ENCODE measurements around the gene EYA4. TPM values are rescaled to one million over a fixed set of nuclear protein-coding genes. Genes with fewer than 3 reads are reported as not detected.

The EYA4 gene
- total RNA-seq, 1 experiment from 2014 or later: 44.5 TPM

DNA sequence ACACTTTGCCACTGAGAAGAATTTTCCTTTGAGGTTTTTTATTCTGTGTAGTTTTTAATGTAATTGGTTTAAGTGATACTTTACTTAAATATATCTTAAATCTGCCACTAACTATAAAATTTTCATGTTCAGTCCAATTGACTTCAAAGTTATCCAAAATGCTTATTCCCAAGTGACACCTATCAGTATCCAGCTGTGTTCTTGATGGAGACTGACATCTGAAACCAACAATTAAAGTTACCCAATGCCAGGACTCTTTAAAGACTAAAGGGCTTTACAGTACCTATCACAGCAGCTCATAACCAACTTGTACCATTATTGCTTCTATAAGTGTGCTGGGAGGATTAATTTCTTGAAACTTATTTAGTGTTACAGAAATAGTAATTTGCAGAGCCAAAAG, 13.8 kb upstream of the EYA4 start:
- DNase-seq: no peak
- Histone ChIP-seq H3K4me3 (no peak overlapping the region), H3K36me3 (no peaks in the 10 kb centered on the region), H3K9me3 (replicated peaks) (no peaks in the 10 kb centered on the region), H3K4me1 (no peaks in the 10 kb centered on the region), H3K27ac (no peak overlapping the region), H3K27me3 (no peaks in the 10 kb centered on the region)

DNA sequence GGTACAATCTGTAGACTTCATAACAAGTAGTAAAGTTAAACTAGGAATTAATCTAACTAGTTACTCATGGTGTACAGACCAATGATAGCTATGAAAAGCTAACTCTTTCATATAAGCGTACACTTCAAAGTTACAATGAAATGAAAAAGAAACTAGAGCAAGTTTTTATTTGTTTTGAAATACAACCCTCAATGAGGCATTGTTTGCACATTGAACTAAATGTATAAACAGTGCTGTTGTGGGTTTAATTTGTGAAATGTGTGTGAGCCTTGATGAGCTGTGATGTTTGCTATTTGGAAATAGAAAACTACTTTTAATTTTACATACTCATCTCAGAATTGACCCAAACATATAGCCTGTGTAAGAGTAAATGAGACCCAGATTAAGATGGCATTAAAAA, 11.1 kb upstream of the EYA4 start:
- Histone ChIP-seq H3K9me3 (replicated peaks) (no peaks in the 10 kb centered on the region; the same call in 1 of the 2 replicates), H3K27me3 (no peaks in the 10 kb centered on the region), H3K4me1 (no peaks in the 10 kb centered on the region), H3K4me3 (no peak overlapping the region), H3K27ac (no peak overlapping the region), H3K36me3 (no peaks in the 10 kb centered on the region)
- DNase-seq: no peak

GRCh38 chr6:133235221-133235620, 5.9 kb upstream of the EYA4 start:
- no peak overlapping the region for H3K4me3 ChIP-seq
- peaks cover 8% of the 10 kb centered on the region; the same call in 1 of the 2 replicates for H3K4me1 ChIP-seq
- no peaks in the 10 kb centered on the region for H3K27me3 ChIP-seq
- DNase-seq: no peak
- H3K36me3 ChIP-seq: no peaks in the 10 kb centered on the region
- H3K9me3 ChIP-seq (replicated peaks): no peaks in the 10 kb centered on the region; the same call in 1 of the 2 replicates
- no peak overlapping the region for H3K27ac ChIP-seq

- Histone ChIP-seq H3K27me3 (no peaks in the 10 kb centered on the region), H3K4me3 (no peak overlapping the region), H3K4me1 (peaks cover 8% of the 10 kb centered on the region; the same call in 1 of the 2 replicates), H3K36me3 (no peaks in the 10 kb centered on the region), H3K27ac (no peak overlapping the region), H3K9me3 (replicated peaks) (no peaks in the 10 kb centered on the region; the same call in 1 of the 2 replicates)
- DNase-seq: no peak
Observed at GRCh38 chr6:133236932-133237331, 4.2 kb upstream of the EYA4 start.

- peak; percentile 93 for DNase-seq
- peaks cover 22% of the 10 kb centered on the region for H3K4me1 ChIP-seq
- H3K36me3 ChIP-seq: no peaks in the 10 kb centered on the region
- no peaks in the 10 kb centered on the region for H3K9me3 ChIP-seq (replicated peaks)
- peak overlapping the region; percentile 84 for H3K27ac ChIP-seq
- H3K4me3 ChIP-seq: peak overlapping the region; percentile 74
- H3K27me3 ChIP-seq: no peaks in the 10 kb centered on the region
Observed at GRCh38 chr6:133240511-133241085, 559 bp upstream of the EYA4 start.

DNA sequence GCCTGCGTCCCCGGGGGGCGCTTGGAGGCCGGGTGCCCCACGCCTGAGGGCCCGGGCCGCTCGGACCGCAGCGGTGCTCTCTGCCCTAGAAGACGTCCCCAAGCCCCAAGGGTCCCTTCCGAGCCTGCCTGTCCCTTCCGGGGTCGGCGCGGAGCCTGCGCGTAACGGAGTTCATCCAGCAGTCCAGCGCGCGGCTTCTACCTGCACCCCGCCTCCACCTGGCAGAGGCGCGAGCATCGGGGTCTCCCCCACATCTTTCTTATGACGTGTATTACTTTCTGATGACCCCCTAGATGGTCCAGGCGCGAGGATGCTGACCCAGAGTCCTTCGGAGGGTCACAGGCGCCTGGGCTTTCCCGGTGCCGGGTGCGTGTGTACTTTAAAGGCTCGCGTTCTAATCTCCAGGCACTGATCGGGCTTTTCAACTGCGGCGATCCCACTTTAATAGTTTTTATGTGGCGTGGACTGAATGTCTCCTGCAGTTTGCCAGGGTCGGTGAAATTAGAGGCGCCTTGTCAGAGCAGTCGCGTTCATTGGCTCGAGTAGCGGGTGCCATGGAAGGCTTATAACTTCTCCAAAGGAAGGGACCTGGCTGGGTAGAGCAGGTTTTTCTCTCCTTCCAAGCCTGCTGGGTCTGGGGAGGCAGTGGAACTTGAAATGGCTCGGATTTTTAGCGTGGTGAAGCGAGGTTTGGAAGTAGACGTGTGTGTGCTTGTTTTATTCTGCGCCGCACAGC, 912 bp downstream of the EYA4 start:
- H3K27me3 ChIP-seq: no peaks in the 10 kb centered on the region
- peak overlapping the region; percentile 84 for H3K27ac ChIP-seq
- no peaks in the 10 kb centered on the region for H3K9me3 ChIP-seq (replicated peaks)
- H3K4me1 ChIP-seq: peaks cover 23% of the 10 kb centered on the region
- peak; percentile 65 to 79 for DNase-seq
- H3K36me3 ChIP-seq: 0 out of 2 replicates have a peak, but pooled peaks cover under 1% of the 10 kb centered on the region
- H3K4me3 ChIP-seq: peak overlapping the region; percentile 74

DNA sequence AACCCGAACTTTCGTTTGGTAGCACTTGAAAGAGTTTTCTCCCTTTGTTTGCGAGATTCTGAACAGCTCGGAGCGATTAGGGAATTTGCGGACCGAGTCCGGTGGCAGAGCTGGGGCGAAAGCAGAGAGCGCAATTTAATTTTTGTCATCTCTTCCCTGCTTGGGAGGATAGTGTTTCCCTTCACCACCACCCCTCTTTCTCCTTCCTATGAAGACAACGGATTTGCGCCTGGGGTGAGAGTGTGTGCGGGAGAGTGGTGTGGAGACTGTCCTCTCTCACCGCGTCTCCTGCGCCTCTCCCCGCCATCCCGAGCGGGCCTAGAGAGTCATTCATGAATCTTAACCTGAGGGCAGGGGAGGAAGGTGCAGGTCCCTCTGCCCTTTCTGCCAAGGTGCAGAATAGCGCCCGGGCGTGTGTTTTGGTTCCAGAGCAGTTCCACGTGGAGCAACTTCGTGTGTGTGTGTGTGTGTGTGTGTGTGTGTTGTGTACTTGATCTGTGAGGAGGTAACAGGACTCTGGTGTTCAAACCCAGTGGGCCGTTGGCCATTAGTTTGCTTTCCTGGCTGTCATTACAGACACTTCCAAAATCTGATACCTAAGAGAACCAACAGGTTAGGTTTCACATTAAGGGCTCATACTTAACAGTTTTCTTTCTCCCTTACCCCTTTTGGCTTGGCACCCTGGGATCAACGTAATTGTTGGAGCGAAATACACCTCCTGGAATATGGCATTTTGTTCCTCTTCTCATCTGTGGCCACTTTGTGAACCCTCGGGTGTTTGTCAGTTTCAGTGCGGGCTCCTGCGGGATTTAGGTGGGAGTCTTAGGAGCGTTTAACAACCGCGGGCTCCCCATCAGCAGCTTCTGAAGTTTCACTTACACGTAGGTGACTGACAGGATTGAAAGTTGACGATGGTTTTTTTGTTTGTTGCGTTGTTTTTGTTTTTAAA, 1.8 kb downstream of the EYA4 start:
- no peaks in the 10 kb centered on the region for H3K9me3 ChIP-seq (replicated peaks)
- 0 out of 2 replicates have a peak, but pooled peaks cover 4% of the 10 kb centered on the region for H3K36me3 ChIP-seq
- peak overlapping the region; percentile 84 for H3K27ac ChIP-seq
- peaks cover 23% of the 10 kb centered on the region for H3K4me1 ChIP-seq
- no peaks in the 10 kb centered on the region for H3K27me3 ChIP-seq
- peak; percentile 54 to 71 for DNase-seq
- H3K4me3 ChIP-seq: peak overlapping the region; percentile 74

DNA sequence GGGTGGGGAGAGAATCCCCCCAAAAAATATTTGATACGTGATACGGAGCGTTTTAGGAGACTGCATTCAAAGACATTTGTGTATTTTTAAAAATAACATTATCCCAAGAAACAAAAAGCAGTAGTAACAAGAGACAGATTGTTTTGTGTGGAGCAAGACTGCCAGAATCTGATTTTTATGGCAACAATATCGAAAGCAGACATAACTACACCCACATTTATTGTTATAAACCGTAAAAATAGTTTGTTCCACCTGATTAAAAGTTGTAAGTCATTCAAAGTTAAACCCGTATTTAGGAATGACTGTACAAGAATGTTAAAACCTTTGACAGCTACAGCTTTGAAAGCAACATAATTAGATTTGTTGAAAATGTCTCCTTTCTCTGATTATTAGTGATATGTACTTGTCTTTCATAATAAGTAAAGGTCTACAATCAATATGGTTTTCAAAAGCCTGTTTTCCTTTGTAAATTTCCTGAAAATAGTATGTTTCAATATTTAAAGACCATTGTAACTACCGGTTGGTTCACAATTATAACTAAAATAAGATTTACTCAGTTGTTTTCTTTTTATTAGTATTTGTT, 2.7 kb downstream of the EYA4 start:
- no peak for DNase-seq
- Histone ChIP-seq H3K36me3 (0 out of 2 replicates have a peak, but pooled peaks cover 4% of the 10 kb centered on the region), H3K4me1 (peaks cover 23% of the 10 kb centered on the region), H3K9me3 (replicated peaks) (no peaks in the 10 kb centered on the region), H3K27ac (peak overlapping the region; percentile 84; the same call in 1 of the 2 replicates), H3K4me3 (peak overlapping the region; percentile 74), H3K27me3 (no peaks in the 10 kb centered on the region)

- no peaks in the 10 kb centered on the region for H3K27me3 ChIP-seq
- peak overlapping the region; percentile 84 for H3K27ac ChIP-seq
- H3K4me3 ChIP-seq: peak overlapping the region; percentile 74
- H3K9me3 ChIP-seq (replicated peaks): no peaks in the 10 kb centered on the region
- peaks cover 23% of the 10 kb centered on the region for H3K4me1 ChIP-seq
- H3K36me3 ChIP-seq: 0 out of 2 replicates have a peak, but pooled peaks cover 4% of the 10 kb centered on the region
- DNase-seq: peak in 1 of 2 experiments; percentile 11
Observed at GRCh38 chr6:133244519-133244918, 3.4 kb downstream of the EYA4 start.

DNA sequence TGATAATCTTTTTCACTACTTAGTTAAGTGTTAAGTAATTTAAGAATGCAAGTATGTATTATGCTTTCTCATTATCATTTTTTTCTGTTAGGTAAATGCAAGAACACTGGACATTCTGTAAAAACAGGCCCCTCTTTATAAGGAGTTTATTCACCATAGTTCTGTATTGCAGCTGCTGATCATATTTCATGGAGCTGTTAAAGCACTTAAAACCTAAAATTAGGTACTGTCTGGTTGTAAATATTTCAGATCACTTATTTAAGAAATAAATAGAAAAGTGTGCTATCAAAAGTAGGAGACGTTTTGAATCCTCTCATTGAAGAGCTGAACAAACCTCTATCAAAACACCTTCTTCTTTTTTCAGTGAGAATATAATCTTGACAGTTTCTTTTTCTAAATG, 3.9 kb downstream of the EYA4 start:
- DNase-seq: peak in 1 of 2 experiments; percentile 35
- Histone ChIP-seq H3K4me1 (peaks cover 20% of the 10 kb centered on the region), H3K27ac (peak overlapping the region; percentile 84), H3K27me3 (no peaks in the 10 kb centered on the region), H3K9me3 (replicated peaks) (no peaks in the 10 kb centered on the region), H3K4me3 (peak overlapping the region; percentile 74; the same call in 1 of the 2 replicates), H3K36me3 (0 out of 2 replicates have a peak, but pooled peaks cover 4% of the 10 kb centered on the region)

GRCh38 chr6:133245422-133245903, 4.3 kb downstream of the EYA4 start:
- peak in 1 of 2 experiments; percentile 29 for DNase-seq
- H3K4me3 ChIP-seq: no peak overlapping the region
- H3K27ac ChIP-seq: peak overlapping the region; percentile 84; the same call in 1 of the 2 replicates
- no peaks in the 10 kb centered on the region for H3K9me3 ChIP-seq (replicated peaks)
- peaks cover 19% of the 10 kb centered on the region for H3K4me1 ChIP-seq
- 0 out of 2 replicates have a peak, but pooled peaks cover 4% of the 10 kb centered on the region for H3K36me3 ChIP-seq
- no peaks in the 10 kb centered on the region for H3K27me3 ChIP-seq

- H3K27me3 ChIP-seq: no peaks in the 10 kb centered on the region
- 0 out of 2 replicates have a peak, but pooled peaks cover 4% of the 10 kb centered on the region for H3K36me3 ChIP-seq
- H3K4me3 ChIP-seq: no peak overlapping the region
- no peak for DNase-seq
- H3K27ac ChIP-seq: no peak overlapping the region
- H3K9me3 ChIP-seq (replicated peaks): no peaks in the 10 kb centered on the region
- peaks cover 19% of the 10 kb centered on the region for H3K4me1 ChIP-seq
Observed at GRCh38 chr6:133247581-133247980, 6.4 kb downstream of the EYA4 start.

- Histone ChIP-seq H3K4me1 (peaks cover 19% of the 10 kb centered on the region), H3K36me3 (0 out of 2 replicates have a peak, but pooled peaks cover 4% of the 10 kb centered on the region), H3K27me3 (no peaks in the 10 kb centered on the region), H3K9me3 (replicated peaks) (no peaks in the 10 kb centered on the region), H3K27ac (no peak overlapping the region), H3K4me3 (no peak overlapping the region)
- no peak for DNase-seq
Observed at GRCh38 chr6:133248241-133249001, 7.3 kb downstream of the EYA4 start.
